GM18526 (cell line): ENCODE measurements around the gene POLD2.

Source experiments
- POLR2A ChIP-seq: IDR thresholded peaks from 3 replicates; pipeline ENCODE4 v1.6.1; 2011; ENCODE audit not compliant: insufficient read length; ENCODE audit errors: extremely low read depth

Gene POLD2

DNA sequence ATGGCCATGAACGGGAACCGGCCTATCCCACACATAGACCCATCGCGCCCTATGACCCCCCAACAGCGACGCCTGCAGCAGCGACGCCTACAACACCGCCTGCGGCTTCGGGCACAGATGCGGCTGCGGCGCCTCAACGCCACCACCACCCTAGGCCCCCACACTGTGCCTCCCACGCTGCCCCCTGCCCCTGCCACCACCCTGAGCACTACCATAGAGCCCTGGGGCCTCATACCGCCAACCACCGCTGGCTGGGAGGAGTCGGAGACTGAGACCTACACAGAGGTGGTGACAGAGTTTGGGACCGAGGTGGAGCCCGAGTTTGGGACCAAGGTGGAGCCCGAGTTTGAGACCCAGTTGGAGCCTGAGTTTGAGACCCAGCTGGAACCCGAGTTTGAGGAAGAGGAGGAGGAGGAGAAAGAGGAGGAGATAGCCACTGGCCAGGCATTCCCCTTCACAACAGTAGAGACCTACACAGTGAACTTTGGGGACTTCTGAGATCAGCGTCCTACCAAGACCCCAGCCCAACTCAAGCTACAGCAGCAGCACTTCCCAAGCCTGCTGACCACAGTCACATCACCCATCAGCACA, 9.5 kb downstream of the POLD2 start:
- no peak for TF ChIP-seq POLR2A

GRCh38 chr7:44112997-44113763, 10.2 kb downstream of the POLD2 start:
- no peak for TF ChIP-seq POLR2A

- TF ChIP-seq POLR2A: no peak
These were observed 10.9 kb downstream of the POLD2 start for GRCh38 chr7:44112231-44112996.

DNA sequence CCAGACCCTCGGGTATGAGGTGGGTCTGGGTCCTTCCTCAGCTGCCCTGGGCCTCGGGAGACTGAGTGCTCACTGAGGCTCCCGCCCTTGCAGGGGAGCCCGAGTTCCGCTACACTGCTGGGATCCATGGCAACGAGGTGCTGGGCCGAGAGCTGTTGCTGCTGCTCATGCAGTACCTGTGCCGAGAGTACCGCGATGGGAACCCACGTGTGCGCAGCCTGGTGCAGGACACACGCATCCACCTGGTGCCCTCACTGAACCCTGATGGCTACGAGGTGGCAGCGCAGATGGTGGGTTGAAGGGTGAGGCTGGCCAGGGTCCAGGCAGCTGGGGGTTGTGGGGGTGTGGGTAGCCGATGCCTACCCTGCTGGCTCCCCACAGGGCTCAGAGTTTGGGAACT, 11.6 kb downstream of the POLD2 start:
- TF ChIP-seq POLR2A: no peak

GRCh38 chr7:44110719-44111635, 12.4 kb downstream of the POLD2 start:
- no peak for TF ChIP-seq POLR2A

GRCh38 chr7:44109991-44110390, 13.4 kb downstream of the POLD2 start:
- no peak for TF ChIP-seq POLR2A

- no peak for TF ChIP-seq POLR2A
These were observed 14.3 kb downstream of the POLD2 start for GRCh38 chr7:44108768-44109750.

GRCh38 chr7:44107961-44108767, 15.2 kb downstream of the POLD2 start:
- TF ChIP-seq POLR2A: no peak

GRCh38 chr7:44107116-44107960, 16.0 kb downstream of the POLD2 start:
- TF ChIP-seq POLR2A: no peak

- TF ChIP-seq POLR2A: no peak
These were observed 16.9 kb downstream of the POLD2 start for GRCh38 chr7:44106311-44107065.

DNA sequence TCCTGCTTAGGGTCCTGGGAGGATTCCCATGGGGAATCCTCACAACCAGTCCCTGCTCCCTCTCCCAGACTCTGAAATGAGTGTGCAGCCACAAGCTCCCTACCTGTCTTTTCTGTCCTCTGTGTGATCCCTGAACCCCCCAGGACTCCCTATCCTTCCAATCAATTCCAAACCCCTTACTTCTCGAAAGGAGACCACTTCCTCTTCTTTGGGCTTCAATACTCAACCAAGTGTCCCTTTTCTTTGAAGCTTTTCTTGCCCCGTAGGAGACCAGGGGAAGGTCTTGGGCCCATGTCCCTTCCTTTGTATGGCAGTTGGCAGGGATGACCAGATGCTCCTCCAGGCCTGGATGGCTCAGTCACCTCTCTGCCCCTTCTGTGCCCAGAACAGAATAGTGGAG, 17.5 kb downstream of the POLD2 start:
- no peak for TF ChIP-seq POLR2A

DNA sequence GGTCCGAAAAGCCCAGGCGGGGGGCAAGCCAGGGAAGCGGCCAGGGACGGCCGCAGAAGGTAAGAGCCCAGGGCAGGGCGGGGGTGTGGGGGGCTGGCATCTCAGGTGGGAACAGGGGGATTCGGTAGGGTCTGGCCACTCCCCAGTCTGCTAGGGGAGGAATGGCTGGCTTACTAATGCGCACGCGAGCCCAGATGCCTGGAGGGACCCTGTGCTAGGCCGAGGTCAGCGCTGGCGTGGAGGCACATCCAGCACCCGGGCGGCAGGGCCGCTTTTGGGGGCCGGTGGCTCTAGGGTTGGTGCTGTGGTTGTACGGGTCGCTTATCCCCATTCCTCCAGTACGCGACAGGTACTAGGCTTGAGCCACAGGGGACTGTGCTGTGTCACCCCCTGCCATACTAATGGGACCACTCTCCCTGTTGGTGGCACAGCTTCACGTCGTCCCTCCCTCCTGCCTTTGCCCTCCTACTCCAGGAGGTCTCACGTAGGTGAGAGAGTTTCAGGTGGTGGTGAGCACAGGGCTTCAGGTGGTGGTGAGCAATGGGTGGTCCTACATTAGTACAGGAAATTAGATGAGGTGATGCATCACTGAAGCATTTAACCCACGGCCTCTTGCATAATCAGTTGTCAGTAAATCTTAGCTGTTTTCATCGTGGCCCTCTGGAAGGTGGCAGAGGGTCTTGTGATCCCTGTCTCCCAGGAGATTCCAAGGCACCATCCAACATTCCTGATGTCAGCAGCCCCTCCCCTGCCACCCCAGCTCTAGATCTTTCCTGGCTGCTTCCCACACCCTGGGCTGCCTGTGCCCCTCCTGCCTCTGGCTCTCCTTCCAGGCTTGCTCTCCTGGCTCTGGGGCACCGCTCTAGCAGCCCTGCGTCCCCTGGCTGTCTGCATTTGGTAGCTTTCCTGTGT, 18.2 kb downstream of the POLD2 start:
- TF ChIP-seq POLR2A: no peak
